Measurements from ENCODE around the gene FAM98B. TPM values are rescaled to one million over a fixed set of nuclear protein-coding genes. Genes with fewer than 3 reads are reported as not detected.
A peak's percentile ranks its signal among the peaks of the same experiment; 100 is the strongest.

FAM98B gene
- total RNA-seq, 2 donors from 2014 or later, result 19.6 to 22.6 TPM

- no peaks in the 10 kb centered on the region for H3K9me3 ChIP-seq (ENCODE audit: control insufficient read depth, low read length, poor library complexity, severe bottlenecking)
- peak overlapping the region; percentile 91 for H3K27ac Mint-ChIP-seq
- H3K27me3 Mint-ChIP-seq, result no peaks in the 10 kb centered on the region
- ATAC-seq (no peak), DNase-seq (no peak)
- H3K36me3 Mint-ChIP-seq (ENCODE audit: low read depth), result peaks cover 12% of the 10 kb centered on the region
- H3K4me1 Mint-ChIP-seq, result peaks cover 34% of the 10 kb centered on the region
- no peak overlapping the region for H3K4me3 Mint-ChIP-seq
These were observed 69.0 kb downstream of the FAM98B start for GRCh38 chr15:38522922-38523321.

- ATAC-seq, result no peak
- H3K27ac Mint-ChIP-seq, result peak overlapping the region; percentile 94
- peaks cover 42% of the 10 kb centered on the region for H3K4me1 Mint-ChIP-seq
These were observed 70.2 kb downstream of the FAM98B start for GRCh38 chr15:38524156-38524555.

GRCh38 chr15:38525489-38525888, 71.6 kb downstream of the FAM98B start:
- DNase-seq (no peak), ATAC-seq (no peak)
- H3K27me3 Mint-ChIP-seq, result no peaks in the 10 kb centered on the region
- H3K4me1 Mint-ChIP-seq, result peaks cover 42% of the 10 kb centered on the region
- no peak overlapping the region for H3K4me3 Mint-ChIP-seq
- peaks cover 9% of the 10 kb centered on the region for H3K36me3 Mint-ChIP-seq (ENCODE audit: low read depth)
- H3K27ac Mint-ChIP-seq, result no peak overlapping the region
- H3K9me3 ChIP-seq (ENCODE audit: control insufficient read depth, low read length, poor library complexity, severe bottlenecking), result no peaks in the 10 kb centered on the region

More at GRCh38 chr15:38524156-38524555, 70.2 kb downstream of the FAM98B start:
- no peaks in the 10 kb centered on the region for H3K27me3 Mint-ChIP-seq
- H3K9me3 ChIP-seq (ENCODE audit: control insufficient read depth, low read length, poor library complexity, severe bottlenecking), result no peaks in the 10 kb centered on the region
- peaks cover 9% of the 10 kb centered on the region for H3K36me3 Mint-ChIP-seq (ENCODE audit: low read depth)
- no peak overlapping the region for H3K4me3 Mint-ChIP-seq
- DNase-seq, result no peak

- peaks cover 9% of the 10 kb centered on the region for H3K36me3 Mint-ChIP-seq (ENCODE audit: low read depth)
- DNase-seq (no peak), ATAC-seq (no peak)
- no peak overlapping the region for H3K4me3 Mint-ChIP-seq
- H3K4me1 Mint-ChIP-seq, result peaks cover 47% of the 10 kb centered on the region
- H3K27me3 Mint-ChIP-seq, result no peaks in the 10 kb centered on the region
- no peaks in the 10 kb centered on the region for H3K9me3 ChIP-seq (ENCODE audit: control insufficient read depth, low read length, poor library complexity, severe bottlenecking)
- no peak overlapping the region for H3K27ac Mint-ChIP-seq
These were observed 72.2 kb downstream of the FAM98B start for GRCh38 chr15:38526158-38526557.

GRCh38 chr15:38528294-38528693, 74.4 kb downstream of the FAM98B start:
- H3K27ac Mint-ChIP-seq, result peak overlapping the region; percentile 24
- H3K27me3 Mint-ChIP-seq, result no peaks in the 10 kb centered on the region
- ATAC-seq (no peak), DNase-seq (no peak)
- peaks cover 14% of the 10 kb centered on the region for H3K36me3 Mint-ChIP-seq (ENCODE audit: low read depth)
- peaks cover 49% of the 10 kb centered on the region for H3K4me1 Mint-ChIP-seq
- H3K4me3 Mint-ChIP-seq, result no peak overlapping the region
- no peaks in the 10 kb centered on the region for H3K9me3 ChIP-seq (ENCODE audit: control insufficient read depth, low read length, poor library complexity, severe bottlenecking)

- ATAC-seq (peak; percentile 52), DNase-seq (no peak)
- Mint-ChIP-seq H3K27ac (peak overlapping the region; percentile 49), H3K27me3 (no peaks in the 10 kb centered on the region), H3K36me3 (ENCODE audit: low read depth) (peaks cover 6% of the 10 kb centered on the region), H3K4me1 (peaks cover 57% of the 10 kb centered on the region), H3K4me3 (no peak overlapping the region)
- no peaks in the 10 kb centered on the region for H3K9me3 ChIP-seq (ENCODE audit: control insufficient read depth, low read length, poor library complexity, severe bottlenecking)
These were observed 76.2 kb downstream of the FAM98B start for GRCh38 chr15:38530113-38530512.

- DNase-seq, result no peak
- peak overlapping the region; percentile 89 for H3K27ac Mint-ChIP-seq
- peak overlapping the region; percentile 36 for H3K4me3 Mint-ChIP-seq
- peaks cover 61% of the 10 kb centered on the region for H3K4me1 Mint-ChIP-seq
- no peaks in the 10 kb centered on the region for H3K27me3 Mint-ChIP-seq
- peaks cover 9% of the 10 kb centered on the region for H3K36me3 Mint-ChIP-seq (ENCODE audit: low read depth)
- no peak for ATAC-seq
- no peaks in the 10 kb centered on the region for H3K9me3 ChIP-seq (ENCODE audit: control insufficient read depth, low read length, poor library complexity, severe bottlenecking)
These were observed 77.6 kb downstream of the FAM98B start for GRCh38 chr15:38531509-38531908.

GRCh38 chr15:38532728-38533127, 78.8 kb downstream of the FAM98B start:
- Mint-ChIP-seq H3K27ac (peak overlapping the region; percentile 89), H3K36me3 (ENCODE audit: low read depth) (peaks cover 9% of the 10 kb centered on the region), H3K4me3 (peak overlapping the region; percentile 72), H3K4me1 (peaks cover 67% of the 10 kb centered on the region), H3K27me3 (no peaks in the 10 kb centered on the region)
- ATAC-seq (no peak), DNase-seq (no peak)
- H3K9me3 ChIP-seq (ENCODE audit: control insufficient read depth, low read length, poor library complexity, severe bottlenecking), result no peaks in the 10 kb centered on the region

GRCh38 chr15:38533416-38533915, 79.5 kb downstream of the FAM98B start:
- Mint-ChIP-seq H3K27ac (peak overlapping the region; percentile 89), H3K4me3 (no peak overlapping the region), H3K36me3 (ENCODE audit: low read depth) (peaks cover 9% of the 10 kb centered on the region), H3K27me3 (no peaks in the 10 kb centered on the region), H3K4me1 (peaks cover 69% of the 10 kb centered on the region)
- DNase-seq, result no peak
- no peaks in the 10 kb centered on the region for H3K9me3 ChIP-seq (ENCODE audit: control insufficient read depth, low read length, poor library complexity, severe bottlenecking)
- ATAC-seq, result peak; percentile 46

- DNase-seq (no peak), ATAC-seq (no peak)
- peaks cover 71% of the 10 kb centered on the region for H3K4me1 Mint-ChIP-seq
- peak overlapping the region; percentile 89 for H3K27ac Mint-ChIP-seq
- H3K9me3 ChIP-seq (ENCODE audit: control insufficient read depth, low read length, poor library complexity, severe bottlenecking), result no peaks in the 10 kb centered on the region
- H3K4me3 Mint-ChIP-seq, result no peak overlapping the region
- H3K27me3 Mint-ChIP-seq, result no peaks in the 10 kb centered on the region
- H3K36me3 Mint-ChIP-seq (ENCODE audit: low read depth), result peaks cover 9% of the 10 kb centered on the region
These were observed 80.0 kb downstream of the FAM98B start for GRCh38 chr15:38533926-38534325.

- no peak for ATAC-seq
- H3K4me1 Mint-ChIP-seq, result peaks cover 73% of the 10 kb centered on the region
- H3K4me3 Mint-ChIP-seq, result no peak overlapping the region
These were observed 80.8 kb downstream of the FAM98B start for GRCh38 chr15:38534691-38535090.

GRCh38 chr15:38535491-38536200, 81.7 kb downstream of the FAM98B start:
- peaks cover 12% of the 10 kb centered on the region for H3K36me3 Mint-ChIP-seq (ENCODE audit: low read depth)
- H3K27me3 Mint-ChIP-seq, result no peaks in the 10 kb centered on the region
- no peak for ATAC-seq
- H3K4me3 Mint-ChIP-seq, result peak overlapping the region; percentile 61
- H3K4me1 Mint-ChIP-seq, result peaks cover 77% of the 10 kb centered on the region
- no peaks in the 10 kb centered on the region for H3K9me3 ChIP-seq (ENCODE audit: control insufficient read depth, low read length, poor library complexity, severe bottlenecking)
- no peak for DNase-seq
- peak overlapping the region; percentile 89 for H3K27ac Mint-ChIP-seq

More at GRCh38 chr15:38534691-38535090, 80.8 kb downstream of the FAM98B start:
- H3K27ac Mint-ChIP-seq, result peak overlapping the region; percentile 89
- H3K9me3 ChIP-seq (ENCODE audit: control insufficient read depth, low read length, poor library complexity, severe bottlenecking), result no peaks in the 10 kb centered on the region
- peaks cover 9% of the 10 kb centered on the region for H3K36me3 Mint-ChIP-seq (ENCODE audit: low read depth)
- H3K27me3 Mint-ChIP-seq, result no peaks in the 10 kb centered on the region
- no peak for DNase-seq

GRCh38 chr15:38536201-38536676, 82.3 kb downstream of the FAM98B start:
- H3K9me3 ChIP-seq (ENCODE audit: control insufficient read depth, low read length, poor library complexity, severe bottlenecking), result no peaks in the 10 kb centered on the region
- no peaks in the 10 kb centered on the region for H3K27me3 Mint-ChIP-seq
- peaks cover 79% of the 10 kb centered on the region for H3K4me1 Mint-ChIP-seq
- DNase-seq (no peak), ATAC-seq (no peak)
- peak overlapping the region; percentile 61 for H3K4me3 Mint-ChIP-seq
- H3K27ac Mint-ChIP-seq, result peak overlapping the region; percentile 89
- peaks cover 12% of the 10 kb centered on the region for H3K36me3 Mint-ChIP-seq (ENCODE audit: low read depth)

All from T-helper 17 cell (primary cell).